HG02623 (cell line): ENCODE data around the gene SCRN2.
A peak's percentile ranks its signal among the peaks of the same experiment; 100 is the strongest.

Source experiments
- ATAC-seq: cut with Tn5 transposase; IDR thresholded peaks from one replicate; pipeline ENCODE4 v1.9.1; 2021; ENCODE audit warnings: moderate library complexity; ENCODE audit not compliant: unreplicated experiment

The SCRN2 gene

DNA sequence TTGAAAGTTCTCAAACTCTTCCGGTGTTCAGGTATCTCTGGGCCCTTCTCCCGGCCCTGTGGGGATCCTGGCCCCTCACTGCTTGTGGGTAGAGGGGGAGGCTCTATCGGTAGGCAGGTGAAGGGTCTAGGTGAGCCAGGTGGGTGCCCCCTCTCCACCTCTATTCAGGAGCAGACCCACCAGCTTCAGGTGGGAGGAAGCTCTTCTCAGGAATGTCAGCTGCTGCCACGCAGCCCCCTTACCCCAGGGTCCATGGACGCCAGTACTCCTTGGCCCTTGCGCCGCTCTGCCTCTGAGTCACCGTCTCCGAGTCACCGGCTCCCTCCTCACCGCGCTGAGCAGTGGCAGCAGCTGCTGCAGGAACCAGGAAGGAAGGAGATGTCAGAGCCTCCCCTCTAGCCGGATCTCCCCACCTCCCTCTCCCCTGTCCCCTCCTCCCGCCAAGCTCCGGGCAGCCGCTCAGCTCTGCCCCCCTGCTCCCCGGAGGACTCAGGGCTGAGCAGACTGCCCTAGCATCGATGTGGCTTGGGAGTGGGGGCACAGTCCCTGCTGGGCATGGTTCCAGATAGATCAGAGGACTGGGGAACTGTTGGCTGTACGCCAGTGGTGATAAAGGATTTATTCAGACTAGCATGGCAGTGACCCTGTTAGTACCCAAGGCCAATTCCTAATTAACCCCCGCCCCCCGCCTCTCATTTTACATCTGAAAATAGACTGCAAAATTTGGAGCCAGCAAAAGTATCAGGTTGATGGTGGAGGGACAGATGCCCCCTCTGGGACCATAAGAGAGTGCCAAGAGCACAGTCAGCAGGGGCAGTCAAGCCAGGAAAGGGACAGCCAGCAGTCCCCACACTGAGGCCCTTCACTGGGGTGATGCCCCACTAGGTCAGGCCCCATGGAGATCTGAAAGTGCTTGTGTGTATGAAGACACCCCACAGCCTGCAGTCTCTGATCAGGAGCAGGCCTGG lies 19.4 kb downstream of the SCRN2 start, which contains the start of gene OSBPL7:
TSS of gene OSBPL7 (minus strand) at position 371 of the 968 bp plus-strand sequence. CDS start 1,516 bp downstream, outside the sequence.
- peak; percentile 67 for ATAC-seq

DNA sequence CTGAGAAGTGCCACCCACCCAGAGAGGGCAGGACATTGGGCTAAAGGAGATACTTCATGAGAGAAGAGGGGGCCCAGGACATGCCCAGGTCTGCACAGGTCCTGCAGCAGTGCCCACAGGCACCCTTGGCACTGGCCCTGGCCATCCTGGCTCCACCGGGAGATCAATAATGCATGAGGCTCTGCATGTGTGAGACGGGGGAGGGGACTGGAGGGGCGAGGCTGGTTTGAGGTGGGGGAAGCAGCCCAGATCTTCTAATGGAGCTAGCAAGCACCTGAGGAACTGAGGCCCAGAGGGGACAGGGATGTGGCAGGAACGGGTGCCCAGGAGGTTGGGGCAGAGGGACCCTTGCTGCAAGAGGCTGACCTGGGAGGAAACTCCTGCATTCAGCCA lies 20.0 kb downstream of the SCRN2 start:
- ATAC-seq: no peak

DNA sequence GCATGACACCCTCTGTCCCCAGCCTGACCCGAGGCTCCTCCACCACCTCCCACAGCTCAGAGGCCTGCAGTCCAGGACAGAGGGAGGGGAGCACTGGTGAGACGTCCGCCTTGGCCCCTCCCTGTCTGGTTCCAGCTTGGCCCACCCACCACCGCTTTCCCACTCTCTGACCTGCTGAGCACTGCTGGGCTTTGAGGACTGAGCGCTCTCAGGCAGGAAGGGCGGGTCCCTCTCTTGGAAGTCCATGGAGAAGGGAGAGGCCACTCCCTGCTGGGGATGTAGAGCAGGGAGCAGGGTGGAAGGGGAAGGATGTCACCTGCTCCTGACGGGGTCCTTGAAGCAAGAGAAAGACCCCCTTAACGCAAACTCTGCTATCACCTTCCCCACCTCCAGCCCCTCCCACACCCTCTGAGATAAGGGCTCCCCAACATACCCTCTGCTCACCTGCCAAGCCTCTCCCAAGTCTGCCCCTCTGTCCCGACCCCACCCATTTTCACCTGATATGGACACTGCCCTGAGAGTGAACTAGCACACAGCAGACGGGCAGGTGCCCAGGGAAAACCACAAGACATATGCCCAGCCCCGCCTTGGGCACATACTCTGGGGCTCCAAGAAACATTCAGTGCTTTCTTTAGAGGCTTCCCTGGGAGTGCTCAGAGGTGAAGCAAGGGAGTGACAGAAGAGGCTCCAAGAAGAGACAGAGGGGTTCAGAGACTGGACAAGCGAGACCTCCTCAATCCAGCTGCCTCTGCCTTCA lies 20.9 kb downstream of the SCRN2 start:
- no peak for ATAC-seq

DNA sequence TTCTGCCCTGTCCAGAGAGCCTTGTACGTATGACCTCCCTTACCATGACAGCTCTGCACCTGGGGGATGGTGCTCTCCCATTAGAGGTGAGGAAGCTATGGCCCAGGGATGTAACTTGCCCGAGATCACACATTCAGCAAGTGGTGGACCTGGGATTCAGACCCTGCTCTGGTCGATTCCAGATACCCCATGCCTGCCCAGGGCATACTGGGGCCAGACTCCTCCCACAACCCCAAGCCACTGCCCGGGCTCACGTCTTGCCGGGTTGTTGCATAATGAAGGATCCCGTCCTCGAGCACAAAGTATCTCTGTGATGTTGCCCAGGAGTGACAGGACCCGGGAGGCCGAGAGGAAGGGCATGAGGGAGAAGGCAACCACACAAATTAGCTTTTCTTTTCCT lies 21.6 kb downstream of the SCRN2 start:
- ATAC-seq: no peak

DNA sequence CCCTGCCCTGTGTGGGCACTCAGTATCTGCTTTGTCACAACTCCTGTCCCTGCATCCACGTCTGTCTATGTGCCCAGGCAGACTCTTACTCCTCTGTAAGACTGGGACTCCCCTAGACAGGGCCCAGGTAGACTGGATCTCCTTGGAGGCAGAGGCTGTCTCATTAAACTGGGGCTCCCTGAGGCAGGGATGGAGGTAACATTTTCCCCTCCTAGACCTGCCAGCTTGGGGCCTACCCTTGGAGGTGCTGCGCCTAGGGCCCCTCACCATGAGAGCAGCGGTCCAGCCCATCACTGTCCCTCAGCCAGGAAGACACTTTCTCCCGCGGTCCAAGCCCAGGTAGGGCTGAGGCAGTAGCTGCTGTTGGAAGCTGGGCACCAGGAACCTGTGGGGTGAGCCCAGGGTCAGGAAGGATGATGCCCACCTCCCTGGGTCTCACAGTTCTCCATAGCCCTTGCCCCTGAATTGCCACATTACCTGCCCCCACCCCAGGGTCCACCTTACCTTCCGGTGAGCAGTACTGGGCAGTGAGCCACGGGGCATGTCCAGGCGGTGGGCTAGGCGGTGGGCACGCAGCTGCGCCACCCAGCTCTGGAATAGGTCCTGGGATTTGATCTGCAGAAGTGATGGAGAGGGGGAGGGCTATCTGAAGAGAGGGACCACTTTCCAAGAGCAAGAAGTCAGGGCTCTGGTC lies 22.9 kb downstream of the SCRN2 start:
- no peak for ATAC-seq

DNA sequence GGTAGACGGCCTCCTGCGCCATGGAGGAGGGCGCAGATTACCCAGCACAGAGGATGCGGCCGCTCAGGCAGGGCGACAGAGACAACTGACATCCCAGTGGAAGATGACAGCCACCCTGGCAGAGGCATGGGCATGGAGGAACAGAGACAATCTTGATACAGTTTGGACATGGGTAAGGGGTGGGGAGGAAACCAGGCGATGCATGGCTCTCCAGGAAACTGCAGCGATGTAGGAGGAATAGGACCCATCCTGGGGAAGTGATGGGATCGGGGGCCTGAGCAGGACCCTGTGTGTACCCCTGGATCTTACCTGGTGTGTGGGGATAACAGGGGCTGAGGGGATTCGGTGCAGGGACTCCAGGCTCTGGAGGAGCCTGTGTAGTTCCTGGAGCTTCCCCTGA lies 24.1 kb downstream of the SCRN2 start:
- no peak for ATAC-seq

DNA sequence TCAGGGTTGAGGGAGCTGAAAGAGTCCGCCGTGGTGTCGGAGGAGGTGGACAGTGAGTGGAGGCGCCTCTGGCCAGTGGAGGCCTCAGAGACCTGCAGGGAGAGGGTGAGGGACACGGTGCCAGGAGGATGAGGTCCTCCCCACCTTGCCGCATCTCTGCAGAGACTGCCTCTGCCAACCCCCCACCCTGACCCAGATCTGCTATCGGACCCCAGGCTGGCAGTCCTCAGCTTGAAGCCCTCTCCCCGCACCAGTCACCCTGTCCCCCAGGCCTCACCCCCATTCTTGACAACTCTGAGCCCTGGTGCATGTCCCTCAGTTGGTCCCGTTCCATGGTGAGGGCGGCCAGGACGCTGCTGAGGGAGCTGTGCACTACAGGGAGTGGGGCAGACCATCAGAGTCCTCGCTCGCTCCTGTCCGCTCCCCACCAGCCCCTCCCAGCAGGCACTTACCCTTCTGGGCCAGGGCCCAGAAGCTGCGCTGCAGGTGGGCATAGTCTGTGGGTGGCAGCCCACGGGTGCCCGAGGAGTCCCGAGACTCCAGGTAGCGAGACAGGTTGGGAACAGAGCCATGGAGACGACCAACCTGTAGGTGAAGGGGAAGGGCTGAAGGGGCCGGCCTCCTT lies 24.9 kb downstream of the SCRN2 start:
- ATAC-seq: no peak

DNA sequence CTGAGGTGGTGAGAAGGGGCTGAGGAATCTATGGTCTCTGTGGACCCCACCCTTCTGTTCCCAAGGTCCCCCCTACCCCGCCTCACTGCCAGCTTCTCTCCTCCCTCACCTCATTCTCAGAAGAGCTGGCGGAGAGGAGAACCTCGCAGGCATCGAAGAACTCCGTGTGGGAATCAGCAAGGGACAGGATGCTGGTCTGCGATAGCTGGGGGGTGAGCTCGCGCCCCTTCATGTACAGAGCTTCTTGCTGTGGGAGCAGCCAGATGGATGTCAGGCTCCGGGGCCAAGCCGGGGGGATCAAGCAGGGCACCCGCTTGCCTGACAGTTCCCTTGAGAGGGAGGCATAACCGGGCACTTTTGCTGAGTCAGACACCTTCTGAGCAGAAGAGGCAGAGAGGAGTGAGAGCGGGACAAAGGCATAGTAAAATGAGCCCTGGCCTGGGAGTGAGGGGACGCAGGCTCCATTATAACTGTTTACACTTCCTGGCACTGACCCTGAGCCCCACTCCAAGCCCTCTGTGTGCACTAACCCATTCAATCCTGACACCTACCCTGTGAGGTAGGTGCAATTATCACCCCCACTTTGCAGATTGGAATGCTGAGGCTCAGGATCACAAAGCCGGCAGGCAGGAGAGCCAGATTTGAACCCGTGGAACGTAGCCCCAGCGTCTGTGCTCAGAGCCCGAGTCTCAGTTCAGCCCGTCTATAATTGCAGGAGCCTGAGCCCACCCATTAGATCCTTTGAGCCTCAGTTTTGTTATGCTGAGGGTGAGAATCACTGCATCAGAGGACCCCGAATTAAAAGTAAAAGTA lies 25.8 kb downstream of the SCRN2 start:
- no peak for ATAC-seq

DNA sequence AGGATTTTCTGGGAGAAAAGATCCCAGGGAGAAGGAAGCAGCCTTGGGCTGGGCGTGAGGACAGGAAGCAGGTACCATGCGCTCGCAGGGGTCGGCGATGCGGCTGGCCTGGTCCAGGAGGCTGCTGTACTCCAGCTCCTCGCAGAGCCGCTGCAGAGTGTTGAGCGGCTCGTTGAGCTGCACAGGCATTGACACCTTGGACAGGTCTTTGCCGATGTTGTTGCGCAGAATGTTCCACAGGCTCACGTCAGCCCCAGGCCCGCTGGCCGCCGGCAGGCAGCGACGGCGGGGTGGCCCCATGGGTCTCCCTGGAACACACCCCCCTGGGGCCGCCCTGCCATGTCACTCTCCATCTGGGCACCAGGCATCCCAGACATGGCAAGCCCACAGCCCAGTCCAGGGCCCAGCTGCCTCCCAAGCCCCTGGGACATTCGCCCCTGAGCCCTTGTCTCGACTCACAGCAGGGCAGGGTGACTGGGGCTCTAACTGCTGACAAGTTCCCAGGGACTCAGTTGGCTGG lies 27.5 kb downstream of the SCRN2 start:
- ATAC-seq: no peak

DNA sequence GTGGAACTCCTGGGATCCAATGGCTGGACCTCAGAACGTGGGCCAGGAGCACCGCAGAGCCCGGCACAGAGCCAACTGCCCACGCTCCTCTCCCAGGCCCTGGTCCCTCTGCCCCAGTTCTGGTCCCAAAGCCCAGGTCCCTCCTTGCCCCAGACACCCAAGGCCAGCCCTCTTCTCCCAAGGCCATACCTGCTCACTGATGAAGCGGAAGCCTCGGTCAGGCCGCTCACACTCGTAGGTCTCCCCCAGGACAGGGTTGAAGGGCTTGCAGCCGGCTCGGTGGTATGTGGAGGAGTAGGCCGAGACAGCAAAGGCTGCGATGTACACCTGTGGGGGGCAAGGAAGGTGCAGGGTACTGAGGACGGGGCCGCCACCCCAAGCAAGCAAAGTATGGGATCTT lies 28.0 kb downstream of the SCRN2 start:
- no peak for ATAC-seq

DNA sequence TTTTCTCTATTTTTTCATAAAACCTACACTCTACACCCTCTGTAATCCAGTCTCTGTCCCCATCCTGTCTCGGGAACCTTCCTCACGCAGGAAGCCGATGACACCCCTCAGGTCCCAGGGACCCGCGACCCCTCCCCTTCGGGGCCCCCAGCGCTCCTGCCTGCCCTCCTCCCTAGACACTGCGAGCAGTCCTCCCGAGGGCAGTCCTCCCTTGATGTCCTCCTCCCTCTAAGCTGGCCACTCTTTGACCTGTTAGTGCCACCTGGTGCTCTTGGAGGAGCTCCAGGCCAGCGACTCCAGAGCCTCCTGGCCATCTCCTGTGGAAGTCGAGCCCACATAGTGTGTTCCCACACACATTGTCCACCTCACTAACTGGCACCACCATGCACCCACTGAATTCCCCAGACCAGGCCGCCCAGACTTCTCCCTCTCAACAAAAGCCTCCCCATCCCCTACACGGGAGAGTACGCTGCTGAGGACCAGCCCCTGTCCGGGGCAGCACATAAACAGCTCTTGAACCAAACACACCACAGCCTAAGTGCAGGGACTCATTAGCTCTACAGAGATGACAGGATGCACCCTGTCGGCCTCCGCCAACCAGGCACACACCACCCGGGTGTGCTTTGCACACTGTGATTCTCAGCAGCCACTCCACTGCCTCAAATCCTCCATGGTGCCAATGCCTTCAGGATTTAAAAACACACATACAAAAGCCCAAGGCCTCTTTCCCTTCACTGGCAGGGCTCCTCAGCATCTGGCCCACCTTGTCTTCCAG lies 28.7 kb downstream of the SCRN2 start:
- no peak for ATAC-seq

DNA sequence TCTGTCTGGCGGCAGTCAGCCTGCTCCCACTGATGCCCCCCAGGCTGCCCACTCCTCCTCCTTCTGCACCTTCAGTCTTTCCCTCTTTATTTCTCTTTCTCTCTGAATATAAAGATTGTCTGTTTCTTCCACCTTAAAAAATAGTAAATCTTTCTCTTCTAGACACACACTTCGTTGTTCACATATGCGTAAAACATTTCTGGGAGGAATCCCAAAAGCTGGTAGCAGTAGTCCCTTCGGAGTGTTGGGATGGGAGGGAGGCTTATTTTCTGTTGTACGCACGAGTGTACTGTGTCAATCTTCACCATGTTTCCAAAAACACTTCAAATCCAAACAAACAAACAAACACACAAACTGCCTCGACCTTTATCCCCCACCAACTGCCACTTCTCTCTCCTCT lies 29.4 kb downstream of the SCRN2 start:
- no peak for ATAC-seq

DNA sequence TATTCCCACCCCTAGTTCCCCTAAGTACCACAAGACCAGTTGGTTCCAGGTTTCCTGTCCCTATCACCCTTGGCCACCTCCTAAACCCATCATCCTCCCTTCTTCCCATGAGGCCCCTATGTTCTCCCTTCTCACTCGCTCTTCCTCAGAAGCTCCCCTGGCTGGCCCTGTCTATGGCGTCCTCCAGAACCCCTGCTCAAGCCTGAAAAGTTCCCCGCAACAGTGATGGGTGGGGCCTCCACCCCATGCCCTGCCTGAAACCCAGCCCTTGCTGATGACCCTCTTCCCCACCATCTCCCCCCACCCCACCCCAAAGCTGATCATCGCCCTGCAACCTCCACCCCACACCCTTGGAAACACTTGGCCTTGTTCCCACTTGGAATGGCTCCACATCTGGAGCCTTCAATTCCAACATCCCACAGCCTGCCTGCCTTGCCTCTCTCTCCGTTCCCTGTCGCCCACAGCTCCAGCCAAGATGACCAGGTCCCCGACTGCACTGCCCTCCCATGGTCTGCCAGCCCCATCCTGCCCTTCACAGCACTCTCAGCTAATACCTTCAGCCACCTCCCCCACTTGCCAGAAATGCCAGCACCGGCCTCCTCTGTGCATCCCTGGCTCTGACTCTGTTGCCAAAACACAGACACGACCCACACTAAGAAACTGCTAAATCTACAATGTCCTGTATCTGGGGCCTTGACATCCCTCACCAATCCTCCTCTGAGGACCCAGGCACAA lies 30.0 kb downstream of the SCRN2 start:
- ATAC-seq: no peak

DNA sequence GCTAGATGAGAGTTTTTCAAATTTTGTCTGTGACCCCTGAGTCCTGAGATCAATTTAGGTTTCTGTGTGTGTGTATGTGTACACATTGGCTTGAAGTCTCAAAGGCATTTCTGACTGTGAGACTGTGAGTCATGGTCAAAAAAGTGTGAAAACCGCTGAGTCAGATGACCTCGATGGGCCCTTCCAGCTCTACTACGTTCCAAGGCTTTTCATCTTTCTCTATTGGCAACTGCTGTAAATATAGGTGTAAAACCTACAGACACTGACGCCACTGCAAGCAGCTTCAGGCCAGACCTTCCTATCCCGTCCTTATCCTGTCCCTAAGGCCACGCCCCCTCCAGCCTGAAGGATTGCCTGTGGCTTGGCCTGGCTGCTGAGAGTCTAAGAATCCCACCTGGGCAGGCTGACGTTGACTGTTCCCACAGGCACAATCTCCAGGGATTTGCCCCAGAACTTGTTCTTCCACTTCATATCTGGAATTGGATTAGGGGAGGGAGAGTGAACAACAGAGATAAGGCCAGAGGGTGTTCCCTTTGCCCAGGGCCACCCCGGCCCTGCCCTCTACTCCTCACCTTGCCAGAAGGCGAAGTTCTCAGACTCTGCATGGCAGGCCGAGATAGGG lies 30.8 kb downstream of the SCRN2 start:
- ATAC-seq: no peak

DNA sequence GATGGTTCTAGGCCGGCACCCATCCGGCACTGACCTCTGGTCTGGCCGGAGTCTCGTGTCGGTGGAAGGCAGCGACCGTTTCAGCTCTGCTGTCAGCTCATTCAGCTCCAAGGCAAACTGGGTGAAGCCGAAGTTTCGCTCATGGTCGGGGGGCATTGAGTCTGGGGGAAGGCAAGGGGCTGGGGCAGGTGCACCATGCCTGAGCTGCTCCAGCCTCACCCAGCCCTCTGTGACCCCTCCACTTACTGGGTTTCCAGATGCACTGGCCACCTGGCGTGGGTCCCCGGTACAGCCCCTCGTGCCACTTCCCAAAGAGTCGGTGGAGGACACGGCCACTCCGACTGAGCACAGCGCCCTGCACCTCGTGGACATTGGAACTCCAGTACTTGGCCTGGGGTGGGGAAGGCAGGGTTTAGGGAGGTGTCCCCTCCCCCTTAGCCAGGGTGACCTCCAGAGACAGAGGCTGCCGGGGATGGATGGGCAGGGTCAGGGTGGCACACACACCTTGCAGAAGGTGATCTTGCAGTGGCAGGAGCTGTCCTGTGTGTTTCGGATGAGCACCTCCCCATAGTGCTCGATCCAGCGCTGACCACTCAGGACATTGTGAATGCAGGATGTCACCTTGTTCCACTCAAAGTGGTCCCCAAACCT lies 32.1 kb downstream of the SCRN2 start:
- no peak for ATAC-seq

DNA sequence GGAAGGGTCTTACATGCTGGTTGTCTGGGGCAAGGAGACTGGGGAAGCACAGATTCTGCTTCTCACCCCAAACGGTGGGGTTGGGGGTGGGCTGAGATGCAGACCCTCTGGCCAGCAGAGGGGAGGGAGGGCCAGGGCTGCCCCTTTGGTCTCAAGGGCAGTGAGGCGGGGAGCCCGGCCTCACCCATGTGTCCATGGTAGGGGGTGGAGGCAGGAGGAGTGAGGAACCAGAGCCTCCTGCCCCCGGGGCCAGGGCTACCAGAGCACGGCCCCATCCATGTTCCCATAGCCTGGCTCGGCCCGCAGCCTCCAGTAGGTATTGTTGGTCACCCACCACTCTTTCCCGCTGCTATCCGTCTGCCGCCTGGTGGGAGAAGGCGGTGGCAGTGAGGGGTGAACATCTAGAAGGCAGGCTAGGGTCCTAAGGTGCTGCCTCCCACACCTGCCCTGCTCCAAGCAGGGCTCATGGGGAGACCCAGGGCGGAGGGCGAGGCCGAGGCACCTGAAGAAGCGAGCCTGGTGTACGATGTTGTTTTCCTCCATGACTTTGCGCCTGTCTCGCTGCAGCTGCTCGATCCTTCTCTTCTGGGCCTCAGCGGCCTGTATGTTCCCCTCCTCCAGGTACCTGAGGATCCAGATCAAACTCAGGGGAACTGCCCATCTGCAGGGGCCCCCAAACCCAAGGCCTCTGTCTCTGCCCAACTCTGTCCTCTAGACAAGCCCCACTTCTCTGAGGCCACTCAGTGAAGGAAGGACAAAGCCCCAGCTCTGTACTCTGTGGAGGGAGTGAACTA lies 32.8 kb downstream of the SCRN2 start:
- no peak for ATAC-seq

DNA sequence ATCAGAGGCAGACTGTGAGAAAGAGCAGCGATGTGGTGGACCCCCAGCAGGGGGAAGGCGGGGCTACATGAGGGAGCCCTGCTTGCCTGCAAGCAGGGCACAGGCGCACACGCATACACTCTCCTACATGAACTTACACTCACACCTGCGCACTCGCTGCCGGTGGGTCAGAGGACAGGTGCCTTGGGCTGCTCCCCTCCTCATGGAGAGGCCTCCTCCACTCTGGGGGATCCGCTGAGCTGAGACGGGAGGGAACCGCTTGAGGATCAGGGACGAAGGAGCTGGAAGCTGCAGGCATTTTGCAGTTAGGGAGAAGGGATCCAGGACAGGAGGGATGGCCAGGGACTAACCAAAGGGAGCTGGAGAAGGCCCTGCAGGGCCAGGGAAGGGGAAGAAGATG lies 33.7 kb downstream of the SCRN2 start:
- ATAC-seq: no peak
